ENCODE measurements around the gene ZNF490. TPM values are rescaled to one million over a fixed set of nuclear protein-coding genes. Genes with fewer than 3 reads are reported as not detected.

ZNF490 gene
- total and polyA plus RNA-seq, 9 donors: 0.98 to 12.5 (median 7.0) TPM

- no peak for TF ChIP-seq EP300 (IDR thresholded peaks at IDR 0.05)
- TF ChIP-seq POLR2A (IDR thresholded peaks at IDR 0.05): no peak
- no peak for TF ChIP-seq CTCF (IDR thresholded peaks at IDR 0.05)
- Histone ChIP-seq H3K36me3 (no peaks in the 10 kb centered on the region), H3K9me3 (no peaks in the 10 kb centered on the region), H3K27ac (no peak overlapping the region), H3K27me3 (no peaks in the 10 kb centered on the region), H3K4me3 (no peak overlapping the region), H3K4me1 (ENCODE audit: insufficient read depth) (peaks cover 5% of the 10 kb centered on the region)
- intact Hi-C loops (cut with DNase I): no loop called here
- DNase-seq: no peak
- 85 to 96% (median 95%) methylated on average over 4 of the region's 4 CpGs for WGBS, 3 donors
Measured at GRCh38 chr19:12617646-12618045, 7.0 kb upstream of the ZNF490 start.

GRCh38 chr19:12611361-12611699 lies 717 bp upstream of the ZNF490 start:
- TF ChIP-seq EP300 (IDR thresholded peaks at IDR 0.05): peak; percentile 3
- no peak for TF ChIP-seq POLR2A (IDR thresholded peaks at IDR 0.05)
- no peak for TF ChIP-seq CTCF (IDR thresholded peaks at IDR 0.05)
- intact Hi-C loops (cut with DNase I): no loop called here
- peak; percentile 68 to 81 (median 72) for DNase-seq
- Histone ChIP-seq H3K4me3 (peak overlapping the region; percentile 99), H3K27ac (peak overlapping the region; percentile 96), H3K4me1 (ENCODE audit: insufficient read depth) (peaks cover 6% of the 10 kb centered on the region), H3K9me3 (no peaks in the 10 kb centered on the region), H3K36me3 (no peaks in the 10 kb centered on the region), H3K27me3 (no peaks in the 10 kb centered on the region)
- 0 to 1% (median 0%) methylated on average over 10 of the region's 10 CpGs for WGBS, 3 donors

- Histone ChIP-seq H3K4me1 (ENCODE audit: insufficient read depth) (peaks cover 1% of the 10 kb centered on the region), H3K27me3 (no peaks in the 10 kb centered on the region), H3K36me3 (no peaks in the 10 kb centered on the region), H3K27ac (no peak overlapping the region), H3K9me3 (no peaks in the 10 kb centered on the region), H3K4me3 (no peak overlapping the region)
- 93 to 97% (median 94%) methylated on average over 3 of the region's 3 CpGs for WGBS, 3 donors
- no peak for TF ChIP-seq EP300 (IDR thresholded peaks at IDR 0.05)
- peak in 1 of 5 donors; percentile 3 for DNase-seq
- intact Hi-C loops (cut with DNase I): no loop called here
Measured at GRCh38 chr19:12607631-12608030, 3.0 kb downstream of the ZNF490 start.

GRCh38 chr19:12606796-12607195 lies 3.8 kb downstream of the ZNF490 start:
- TF ChIP-seq CTCF (IDR thresholded peaks at IDR 0.05): no peak
- no peak for TF ChIP-seq POLR2A (IDR thresholded peaks at IDR 0.05)
- H3K27ac ChIP-seq: no peak overlapping the region
- H3K27me3 ChIP-seq: no peaks in the 10 kb centered on the region

GRCh38 chr19:12603714-12604113 lies 6.9 kb downstream of the ZNF490 start:
- no peak for TF ChIP-seq EP300 (IDR thresholded peaks at IDR 0.05)
- TF ChIP-seq CTCF (IDR thresholded peaks at IDR 0.05): no peak
- no peak for TF ChIP-seq POLR2A (IDR thresholded peaks at IDR 0.05)
- Histone ChIP-seq H3K27me3 (no peaks in the 10 kb centered on the region), H3K9me3 (no peaks in the 10 kb centered on the region), H3K4me3 (no peak overlapping the region), H3K27ac (no peak overlapping the region), H3K4me1 (ENCODE audit: insufficient read depth) (no peaks in the 10 kb centered on the region), H3K36me3 (no peaks in the 10 kb centered on the region)
- 79 to 89% (median 88%) methylated on average over 1 of the region's 1 CpG for WGBS, 3 donors
- intact Hi-C loops (cut with DNase I): no loop called here
- no peak for DNase-seq

More at GRCh38 chr19:12606796-12607195, 3.8 kb downstream of the ZNF490 start:
- intact Hi-C loops (cut with DNase I): no loop called here
- H3K4me3 ChIP-seq: no peak overlapping the region
- no peak for DNase-seq
- WGBS, 3 donors: 89 to 100% (median 95%) methylated on average over 1 of the region's 1 CpG
- H3K36me3 ChIP-seq: no peaks in the 10 kb centered on the region
- no peaks in the 10 kb centered on the region for H3K9me3 ChIP-seq
- H3K4me1 ChIP-seq (ENCODE audit: insufficient read depth): no peaks in the 10 kb centered on the region

Measured in ovary (tissue), 9 donors.